SJCRH30 (cell line): ENCODE measurements around the gene OR6N2. TPM values are rescaled to one million over a fixed set of nuclear protein-coding genes. Genes with fewer than 3 reads are reported as not detected.

Source experiments
- total RNA-seq: library from RNA; depleted of rRNA; stranded (reverse); fragments of >200 nt; shearing (Covaris generic); gene quantifications from 2 replicates; pipeline ENCODE4 v1.2.3, GENCODE V29; 2014; rRNA removed

The OR6N2 gene
- total RNA-seq, 1 experiment from 2014 or later = not detected

Other genes with a start within 250 kb of the OR6N2 start
- not detected in 2 replicates for gene OR6Y1, start 226.8 kb downstream of the OR6N2 start, total RNA-seq
- gene OR6P1, start 210.6 kb downstream of the OR6N2 start, total RNA-seq = not detected in 2 replicates
- not detected in 2 replicates for gene OR10X1, start 201.3 kb downstream of the OR6N2 start, total RNA-seq
- gene OR10Z1, start 175.9 kb downstream of the OR6N2 start, total RNA-seq = not detected in 2 replicates
- gene SPTA1, start 94.5 kb downstream of the OR6N2 start, total RNA-seq = not detected in 2 replicates
- gene OR6K2, start 80.6 kb downstream of the OR6N2 start, total RNA-seq = not detected in 2 replicates
- not detected in 2 replicates for gene OR6K3, start 60.5 kb downstream of the OR6N2 start, total RNA-seq
- gene OR6K6, start 26.5 kb downstream of the OR6N2 start, total RNA-seq = not detected in 2 replicates
- not detected in 2 replicates for gene OR6N1, start 9.0 kb downstream of the OR6N2 start, total RNA-seq
- not detected in 2 replicates for gene MNDA, start 50.1 kb upstream of the OR6N2 start, total RNA-seq
- not detected in 2 replicates for gene PYHIN1, start 150.3 kb upstream of the OR6N2 start, total RNA-seq
- 55.5 and 63.8 TPM in 2 replicates for gene IFI16, start 228.7 kb upstream of the OR6N2 start, total RNA-seq